SK-N-MC (cell line): Measurements from ENCODE around the gene PBX4.

Experiments used
- DNase-seq: peaks from one replicate; pipeline ENCODE4 v3.0.0-alpha.2; 2011; ENCODE audit warnings: low read depth, low spot score
- H3K27ac ChIP-seq: fragments of 200-600 bp; sonication (generic); 2 replicates; pipeline ENCODE4 v1.5.1; 2016; ENCODE audit warnings: mixed run types
- H3K36me3 ChIP-seq: fragments of 200-600 bp; sonication (generic); 2 replicates; pipeline ENCODE4 v1.6.1; 2017; ENCODE audit warnings: antibody characterized with exemption, low read length, mixed read lengths; ENCODE audit not compliant: insufficient read depth
- H3K4me3 ChIP-seq: fragments of 200-600 bp; sonication (generic); 2 replicates; pipeline ENCODE4 v1.5.1; 2016
- H3K9ac ChIP-seq: fragments of 200-600 bp; sonication (generic); 2 replicates; pipeline ENCODE4 v1.8.0; 2017; ENCODE audit warnings: mixed run types, mixed read lengths; ENCODE audit not compliant: insufficient read length
- H3K9me3 ChIP-seq: fragments of 200-600 bp; sonication (generic); 2 replicates; pipeline ENCODE4 v1.6.1; 2017; ENCODE audit warnings: low read depth, mild to moderate bottlenecking, antibody characterized with exemption, low read length, moderate library complexity, mixed read lengths
- EZH2 ChIP-seq: fragments of 200-600 bp; sonication (generic); IDR thresholded peaks from one replicate; pipeline ENCODE4 v1.6.1; 2017; ENCODE audit warnings: antibody characterized with exemption
- FOXP2 ChIP-seq: optimal IDR thresholded peaks from 2 replicates; pipeline ENCODE3; 2011; ENCODE audit warnings: mild to moderate bottlenecking, moderate library complexity; ENCODE audit not compliant: insufficient read depth; ENCODE audit errors: extremely low read length, control extremely low read depth
- POLR2AphosphoS5 ChIP-seq: IDR thresholded peaks from 2 replicates; pipeline ENCODE4 v1.6.1; 2012; ENCODE audit warnings: mild to moderate bottlenecking, low read depth, low read length, borderline replicate concordance

Gene PBX4

DNA sequence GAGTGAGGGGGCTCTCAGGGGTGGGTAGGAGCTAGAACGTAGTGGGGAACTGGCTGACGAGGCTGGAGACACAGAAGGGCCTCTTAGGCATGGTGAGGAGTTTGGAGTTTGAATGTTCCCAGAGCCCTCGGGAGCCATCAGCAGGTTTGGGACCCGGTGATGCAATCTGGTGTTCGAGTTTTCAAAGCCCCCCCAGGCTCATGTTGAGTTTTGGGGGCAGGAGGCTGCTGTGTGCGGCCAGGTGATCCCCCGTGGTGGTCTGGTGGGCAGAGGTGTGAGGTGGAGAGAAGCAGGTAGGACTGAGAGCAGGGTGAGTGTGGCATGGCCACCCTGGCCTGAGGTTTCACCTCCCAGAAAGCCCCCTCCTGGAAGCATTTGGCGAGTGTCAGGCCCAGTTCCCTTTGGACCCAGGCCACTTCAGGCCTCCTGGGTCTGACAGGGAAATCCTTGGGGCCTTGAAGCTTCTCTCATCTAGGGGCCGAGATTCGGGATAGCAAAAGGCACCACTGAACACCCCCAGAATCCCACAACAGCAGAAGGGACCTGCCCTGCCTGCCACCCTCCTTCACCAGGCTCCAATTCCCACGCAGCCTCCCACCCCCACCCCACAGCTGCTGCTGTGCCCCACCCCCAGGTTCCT is 88.6 kb downstream of the PBX4 start:
- TF ChIP-seq EZH2 (no peak), FOXP2 (no peak), POLR2AphosphoS5 (no peak)
- Histone ChIP-seq H3K36me3 (peaks cover 12% of the 10 kb centered on the region; the same call in 1 of the 2 replicates), H3K9ac (no peak overlapping the region), H3K9me3 (no peaks in the 10 kb centered on the region), H3K4me3 (no peak overlapping the region), H3K27ac (no peak overlapping the region)
- DNase-seq = no peak

DNA sequence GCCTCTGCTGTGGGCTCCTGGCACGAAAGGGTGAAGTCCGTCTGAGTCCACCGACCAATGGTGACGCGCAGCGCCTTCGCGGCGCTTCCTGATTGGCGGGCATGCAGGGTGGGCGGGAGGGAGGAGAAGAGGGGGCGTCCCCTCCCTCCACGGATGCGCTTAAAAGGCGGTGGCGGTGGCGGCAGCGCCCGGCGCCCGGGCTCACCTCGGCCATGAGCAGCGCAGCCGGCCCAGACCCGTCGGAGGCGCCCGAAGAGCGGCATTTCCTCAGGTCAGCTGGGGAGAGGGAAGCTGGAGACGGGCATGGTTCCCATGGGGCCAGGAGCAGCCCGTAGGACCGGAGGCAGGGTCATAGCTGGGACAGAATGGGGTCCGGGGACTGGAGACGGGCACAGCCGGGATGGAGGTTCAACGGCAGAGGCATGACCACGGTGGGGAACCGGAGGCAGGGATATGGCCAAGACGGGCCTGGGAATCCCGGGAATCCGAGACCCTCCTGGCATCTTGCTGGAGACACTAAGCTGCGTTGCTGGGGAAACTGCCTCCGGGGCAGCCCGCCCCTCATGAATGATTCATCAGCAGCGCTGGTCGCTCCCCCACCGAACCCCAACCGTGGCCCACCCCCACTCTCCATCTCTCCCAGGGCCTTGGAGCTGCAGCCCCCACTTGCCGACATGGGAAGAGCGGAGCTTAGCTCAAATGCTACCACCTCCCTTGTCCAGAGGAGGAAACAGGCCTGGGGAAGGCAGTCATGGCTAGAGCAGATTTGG is 89.6 kb downstream of the PBX4 start, which contains the start of gene YJEFN3:
TSS of gene YJEFN3 (plus strand) at position 191 of the 770 bp plus-strand sequence. CDS start at position 213, 22 bp downstream.
- Histone ChIP-seq H3K36me3 (peaks cover 16% of the 10 kb centered on the region), H3K9me3 (no peaks in the 10 kb centered on the region), H3K4me3 (no peak within 1 kb of the TSS), H3K9ac (no peak within 1 kb of the TSS), H3K27ac (no peak within 1 kb of the TSS)
- DNase-seq = no peak
- TF ChIP-seq FOXP2 = no peak
- TF ChIP-seq EZH2 = no peak
- TF ChIP-seq POLR2AphosphoS5 = peak; percentile 40; the same call in 1 of the 2 replicates

DNA sequence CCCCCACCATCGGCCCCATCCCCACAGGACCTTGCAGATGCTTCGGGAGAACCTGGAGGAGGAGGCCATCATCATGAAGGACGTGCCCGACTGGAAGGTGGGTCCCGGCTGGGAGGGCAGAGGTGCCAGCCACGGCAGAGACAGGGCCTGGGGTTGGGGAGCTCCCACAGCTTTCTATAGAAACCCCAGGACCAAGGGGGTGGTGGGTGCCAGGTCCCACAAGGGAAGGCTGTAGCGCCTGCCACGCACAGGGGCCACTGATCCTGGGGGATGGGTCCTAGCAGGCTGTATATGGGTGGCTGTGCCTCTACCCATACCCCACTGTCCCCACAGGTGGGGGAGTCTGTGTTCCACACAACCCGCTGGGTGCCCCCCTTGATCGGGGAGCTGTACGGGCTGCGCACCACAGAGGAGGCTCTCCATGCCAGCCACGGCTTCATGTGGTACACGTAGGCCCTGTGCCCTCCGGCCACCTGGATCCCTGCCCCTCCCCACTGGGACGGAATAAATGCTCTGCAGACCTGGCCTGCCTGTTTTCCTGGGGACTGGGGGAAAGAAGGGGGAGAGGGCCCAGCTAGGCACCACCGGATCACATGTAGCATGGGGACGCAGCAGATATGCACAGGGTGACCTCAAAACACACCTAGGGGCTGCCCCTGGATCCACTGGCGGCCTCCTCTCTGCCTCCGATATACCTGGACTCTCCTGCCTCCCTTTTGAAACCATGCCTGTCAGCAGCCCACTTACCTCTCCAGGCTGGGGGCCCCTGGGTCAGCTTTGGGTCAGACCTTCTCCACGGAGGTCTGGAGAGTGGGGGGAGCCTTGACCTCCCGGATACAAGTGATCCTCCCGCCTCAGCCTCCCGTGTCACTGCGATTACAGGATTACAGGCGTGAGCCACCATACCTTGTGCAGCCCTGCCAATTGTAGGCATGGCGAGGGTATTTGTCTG is 90.5 kb downstream of the PBX4 start:
- H3K9ac ChIP-seq = no peak overlapping the region
- no peak for DNase-seq
- peaks cover 16% of the 10 kb centered on the region for H3K36me3 ChIP-seq
- H3K27ac ChIP-seq = no peak overlapping the region
- TF ChIP-seq POLR2AphosphoS5 (no peak), EZH2 (no peak), FOXP2 (no peak)
- no peak overlapping the region for H3K4me3 ChIP-seq
- H3K9me3 ChIP-seq = no peaks in the 10 kb centered on the region

DNA sequence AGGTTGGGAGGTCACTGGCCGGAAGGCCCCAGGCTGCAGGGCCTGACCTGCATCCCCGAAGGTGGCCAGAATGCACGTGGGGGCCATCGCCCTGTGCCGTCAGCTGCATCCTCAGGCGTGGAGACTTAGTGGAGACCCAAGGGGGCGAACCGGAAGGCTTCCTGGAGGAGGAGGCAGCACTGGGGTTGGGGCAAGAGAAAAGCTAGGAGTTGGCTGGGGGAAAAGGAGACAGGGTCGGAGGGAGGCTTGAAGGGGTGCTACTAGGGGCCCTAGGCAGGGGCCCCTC is 91.2 kb downstream of the PBX4 start:
- Histone ChIP-seq H3K4me3 (no peak overlapping the region), H3K9me3 (no peaks in the 10 kb centered on the region), H3K9ac (no peak overlapping the region), H3K36me3 (peaks cover 16% of the 10 kb centered on the region), H3K27ac (no peak overlapping the region)
- DNase-seq = no peak
- TF ChIP-seq EZH2 (no peak), POLR2AphosphoS5 (no peak), FOXP2 (no peak)

DNA sequence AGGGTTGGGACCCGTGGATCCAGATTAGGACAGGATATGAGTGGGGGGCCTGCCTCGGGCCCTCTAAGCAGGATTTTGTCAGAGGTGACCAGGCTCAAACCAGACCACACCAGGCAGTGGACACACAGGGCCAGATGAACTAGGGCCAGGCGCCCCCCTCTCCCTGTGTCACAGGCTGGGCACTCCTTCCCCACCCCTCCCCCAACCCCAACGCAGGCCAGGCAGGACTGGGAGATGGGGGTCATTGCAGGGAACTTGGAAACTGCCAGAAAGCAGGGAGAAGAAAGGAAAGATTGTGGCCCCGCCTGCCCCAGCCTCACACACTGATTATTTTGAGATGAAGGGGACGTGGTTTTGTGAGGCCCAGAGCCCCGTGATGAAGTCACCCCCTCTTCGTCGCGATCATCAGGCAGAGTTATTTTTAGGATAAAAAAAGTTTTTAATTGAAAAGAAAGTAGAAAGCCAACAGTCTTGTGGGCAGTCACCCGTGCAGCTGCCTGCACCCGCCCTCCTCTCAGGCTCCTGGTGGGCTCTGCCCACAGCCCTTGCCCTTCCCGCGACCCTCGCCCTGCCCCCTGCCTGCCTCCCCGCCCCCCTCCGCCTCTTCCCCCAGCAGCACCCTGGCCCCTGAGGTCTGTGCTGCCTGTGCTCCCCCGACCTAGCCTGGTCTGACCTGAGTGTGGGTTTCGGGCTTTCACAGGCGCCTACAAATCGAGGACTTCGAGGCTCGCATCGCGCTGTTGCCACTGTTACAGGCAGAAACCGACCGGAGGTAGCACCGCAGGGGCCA is 91.7 kb downstream of the PBX4 start:
- no peak for TF ChIP-seq FOXP2
- no peak for TF ChIP-seq POLR2AphosphoS5
- no peak for TF ChIP-seq EZH2
- Histone ChIP-seq H3K9me3 (no peaks in the 10 kb centered on the region), H3K27ac (no peak overlapping the region), H3K4me3 (no peak overlapping the region), H3K9ac (no peak overlapping the region), H3K36me3 (peaks cover 16% of the 10 kb centered on the region)
- DNase-seq = no peak

DNA sequence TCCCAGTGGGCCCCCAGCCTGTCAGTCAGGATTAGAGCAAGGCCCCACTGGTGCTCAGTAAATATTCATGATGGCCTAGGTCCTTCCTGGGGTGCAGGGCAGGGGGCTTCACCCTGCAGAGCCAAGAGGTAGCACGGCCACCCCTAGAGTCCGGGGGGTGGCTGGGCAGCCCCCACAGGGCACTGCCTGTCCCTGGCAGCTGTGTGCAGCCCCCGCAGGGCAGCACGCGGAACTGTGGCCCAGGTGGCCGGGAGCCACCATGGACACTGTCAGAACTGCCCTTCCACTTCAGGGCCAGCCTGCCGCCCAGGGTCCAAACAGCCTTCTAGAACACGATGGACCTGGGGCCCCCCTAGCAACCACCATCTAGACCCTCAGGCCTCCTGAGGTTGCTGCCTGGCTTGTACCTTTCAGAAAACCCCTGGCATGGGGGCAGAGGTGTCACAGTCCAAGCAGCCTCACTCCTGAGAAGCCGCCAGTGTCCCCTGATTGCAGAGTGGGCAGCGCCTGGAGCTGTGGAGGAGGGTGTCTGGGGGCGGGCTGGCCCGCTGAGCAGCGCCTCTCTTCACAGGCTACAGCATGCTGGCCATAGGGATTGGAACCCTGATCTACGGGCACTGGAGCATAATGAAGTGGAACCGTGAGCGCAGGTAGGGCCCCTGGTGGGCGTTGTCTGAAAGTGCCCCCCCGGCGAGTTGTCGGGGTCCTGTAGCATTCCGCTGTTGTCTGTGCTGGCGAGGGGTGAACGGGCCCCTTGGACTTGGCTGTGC is 92.7 kb downstream of the PBX4 start:
- no peak overlapping the region for H3K4me3 ChIP-seq
- no peak for DNase-seq
- H3K9ac ChIP-seq = no peak overlapping the region
- peaks cover 18% of the 10 kb centered on the region for H3K36me3 ChIP-seq
- H3K9me3 ChIP-seq = no peaks in the 10 kb centered on the region
- no peak overlapping the region for H3K27ac ChIP-seq
- TF ChIP-seq EZH2 (no peak), FOXP2 (no peak), POLR2AphosphoS5 (no peak)

DNA sequence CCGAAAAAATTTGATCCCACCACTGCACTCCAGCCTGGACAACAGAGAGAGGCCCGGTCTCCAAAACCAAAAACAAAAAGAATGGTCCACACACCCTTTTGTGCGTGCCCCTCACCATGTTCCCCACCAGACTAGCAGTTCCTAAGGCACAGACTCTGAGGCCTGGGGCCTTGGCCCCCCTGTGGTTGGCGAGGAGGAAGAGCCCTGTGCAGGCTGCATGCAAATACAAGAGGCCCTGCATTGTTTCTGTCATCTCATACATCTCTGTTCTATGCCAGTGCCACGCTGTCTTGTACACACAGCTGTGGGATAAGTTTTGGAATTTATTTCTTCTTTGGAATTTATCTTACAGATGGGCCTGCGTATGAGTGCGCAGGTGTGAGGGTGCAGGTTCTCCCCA is 94.4 kb downstream of the PBX4 start:
- H3K27ac ChIP-seq = no peak overlapping the region
- H3K4me3 ChIP-seq = no peak overlapping the region
- peaks cover 33% of the 10 kb centered on the region for H3K36me3 ChIP-seq
- TF ChIP-seq POLR2AphosphoS5 = no peak
- no peak for TF ChIP-seq EZH2
- no peak for TF ChIP-seq FOXP2
- no peaks in the 10 kb centered on the region for H3K9me3 ChIP-seq
- DNase-seq = no peak
- peak overlapping the region; percentile 41 for H3K9ac ChIP-seq
